Stomach (tissue), 9 donors: Measurements from ENCODE around the gene C11orf58. TPM values are rescaled to one million over a fixed set of nuclear protein-coding genes. Genes with fewer than 3 reads are reported as not detected.

Source experiments
- DNase-seq, 2 donors: peaks; one replicate each; pipeline versions ENCODE4 v3.0.0 to v3.0.0-alpha.2; 2013 to 2019
- H3K27ac ChIP-seq, 5 donors: fragments of 200-600 bp in 4 of 5; sonication (generic) in 4 of 5; one replicate each; pipeline ENCODE4 v1.5.1; 2013 to 2019; ENCODE audit warnings: mild to moderate bottlenecking in 1 of 5, moderate library complexity in 1 of 5
- H3K27me3 ChIP-seq, 3 donors: fragments of 200-600 bp; sonication (generic); one replicate each; pipeline ENCODE4 v1.5.1; 2017 to 2019; ENCODE audit warnings: mixed run types in 1 of 3
- H3K36me3 ChIP-seq, 4 donors: fragments of 200-600 bp; sonication (generic); 1 replicate in 3 of 4; 2 replicates in 1 of 4; pipeline ENCODE4 v1.5.1; 2016 to 2019
- H3K4me1 ChIP-seq, 4 donors: fragments of 200-600 bp; sonication (generic); one replicate each; pipeline ENCODE4 v1.5.1; 2016 to 2019
- H3K4me3 ChIP-seq, 4 donors: fragments of 200-600 bp; sonication (generic) in 3 of 4; one replicate each; pipeline ENCODE4 v1.5.1; 2016 to 2019; ENCODE audit warnings: mild to moderate bottlenecking in 1 of 4
- H3K9me3 ChIP-seq, 4 donors: fragments of 200-600 bp; sonication (generic); one replicate each; pipeline ENCODE4 v1.5.1; 2016 to 2019
- EP300 ChIP-seq: sonication (generic); formaldehyde crosslinking; IDR thresholded peaks from one replicate; pipeline ENCODE4 v1.6.1; 2017; ENCODE audit warnings: antibody characterized with exemption
- POLR2A ChIP-seq, 4 donors: fragments of 450-650 bp; IDR thresholded peaks; one replicate each; pipeline ENCODE4 v1.6.1; 2016; ENCODE audit warnings: antibody characterized with exemption in 4 of 4, control low read depth in 2 of 4, mild to moderate bottlenecking in 1 of 4, moderate library complexity in 1 of 4
- POLR2AphosphoS5 ChIP-seq, 3 donors: sonication (generic); formaldehyde crosslinking; IDR thresholded peaks; one replicate each; pipeline ENCODE4 v1.6.1; 2016; ENCODE audit warnings: antibody characterized with exemption in 3 of 3
- WGBS, 5 donors: extraction: QIAGEN DNeasy Blood & Tissue Kit in 3 of 5; methylation state at CpG; one replicate each; pipeline versions ENCODE4 v1.1.5 to v1.1.7; 2013 to 2018; 5-methylcytosine and 5-hydroxymethylcytosine counted together
- intact Hi-C: fragments of 100-400 bp; cut with DNase I; formaldehyde crosslinking; loops from one replicate; pipeline ENCODE4 v1.15.1; 2023; ENCODE audit warnings: low total_unique reads
- polyA plus RNA-seq, 3 donors: library from polyadenylated mRNA; stranded (reverse); fragments of 200-250 nt; gene quantifications; one replicate each; pipeline ENCODE4 v1.2.3, GENCODE V29; 2013
- total RNA-seq, 5 donors: library from RNA; depleted of rRNA; stranded (reverse); fragments of >200 nt; gene quantifications; one replicate each; pipeline versions ENCODE4 v1.1.0 to v1.2.3, GENCODE V29; 2014 to 2016
- TF ChIP-seq, protein P1 (sequence below), 7 experiments: fragments of 450-650 bp in 4 of 7; fragments of 200-600 bp in 3 of 7; sonication (generic) in 3 of 7; IDR thresholded peaks; one replicate each; pipeline ENCODE4 v1.5.1; 2016 to 2019; ENCODE audit warnings: antibody characterized with exemption in 7 of 7, control low read depth in 2 of 7, mild to moderate bottlenecking in 1 of 7
- donor health status: healthy with polysubstance abuse.
- donor health status: Bipolar disorder and iron deficiency.
- donor health status: healthy.

The C11orf58 gene
- total and polyA plus RNA-seq, 8 donors = 86.2 to 336 (median 132) TPM

- 87 to 96% (median 90%) methylated on average over 9 to 10 of the region's 10 CpGs for WGBS, 5 donors
- Histone ChIP-seq H3K9me3 (no peaks in the 10 kb centered on the region), H3K4me3 (no peak overlapping the region), H3K27ac (peak overlapping the region in 1 of 5 donors; percentile 79), H3K27me3 (no peaks in the 10 kb centered on the region), H3K4me1 (peaks cover 13 to 68% (median 27%) of the 10 kb centered on the region in 4 donors), H3K36me3 (peaks cover 6 to 59% (median 53%) of the 10 kb centered on the region in 4 donors)
- intact Hi-C loops = loop anchor here (10.0 kb wide), 1 partner anchor 265 kb away; no protein-coding TSS in a partner anchor
- DNase-seq = no peak
- TF ChIP-seq, protein P1, sequence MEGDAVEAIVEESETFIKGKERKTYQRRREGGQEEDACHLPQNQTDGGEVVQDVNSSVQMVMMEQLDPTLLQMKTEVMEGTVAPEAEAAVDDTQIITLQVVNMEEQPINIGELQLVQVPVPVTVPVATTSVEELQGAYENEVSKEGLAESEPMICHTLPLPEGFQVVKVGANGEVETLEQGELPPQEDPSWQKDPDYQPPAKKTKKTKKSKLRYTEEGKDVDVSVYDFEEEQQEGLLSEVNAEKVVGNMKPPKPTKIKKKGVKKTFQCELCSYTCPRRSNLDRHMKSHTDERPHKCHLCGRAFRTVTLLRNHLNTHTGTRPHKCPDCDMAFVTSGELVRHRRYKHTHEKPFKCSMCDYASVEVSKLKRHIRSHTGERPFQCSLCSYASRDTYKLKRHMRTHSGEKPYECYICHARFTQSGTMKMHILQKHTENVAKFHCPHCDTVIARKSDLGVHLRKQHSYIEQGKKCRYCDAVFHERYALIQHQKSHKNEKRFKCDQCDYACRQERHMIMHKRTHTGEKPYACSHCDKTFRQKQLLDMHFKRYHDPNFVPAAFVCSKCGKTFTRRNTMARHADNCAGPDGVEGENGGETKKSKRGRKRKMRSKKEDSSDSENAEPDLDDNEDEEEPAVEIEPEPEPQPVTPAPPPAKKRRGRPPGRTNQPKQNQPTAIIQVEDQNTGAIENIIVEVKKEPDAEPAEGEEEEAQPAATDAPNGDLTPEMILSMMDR (IDR thresholded peaks at IDR 0.05) = no peak
- TF ChIP-seq POLR2A (IDR thresholded peaks at IDR 0.05) (no peak), POLR2AphosphoS5 (IDR thresholded peaks at IDR 0.05) (no peak), EP300 (no peak)
Observed at GRCh38 chr11:16789560-16790485, 51.4 kb downstream of the C11orf58 start.

GRCh38 chr11:16790486-16791190, 52.2 kb downstream of the C11orf58 start:
- Histone ChIP-seq H3K27me3 (no peaks in the 10 kb centered on the region), H3K4me1 (peaks cover 13 to 61% (median 25%) of the 10 kb centered on the region in 4 donors), H3K36me3 (peaks cover 6 to 63% (median 56%) of the 10 kb centered on the region in 4 donors), H3K9me3 (no peaks in the 10 kb centered on the region), H3K4me3 (no peak overlapping the region), H3K27ac (peak overlapping the region; percentile 11 to 79 (median 57))
- TF ChIP-seq EP300 (no peak), POLR2A (IDR thresholded peaks at IDR 0.05) (no peak), POLR2AphosphoS5 (IDR thresholded peaks at IDR 0.05) (no peak)
- TF ChIP-seq, protein P1 (IDR thresholded peaks at IDR 0.05) = no peak
- DNase-seq = no peak
- intact Hi-C loops = loop anchor here (10.0 kb wide), 1 partner anchor 264 kb away; no protein-coding TSS in a partner anchor
- WGBS, 5 donors = 81 to 97% (median 86%) methylated on average over 12 to 16 of the region's 16 CpGs

DNA sequence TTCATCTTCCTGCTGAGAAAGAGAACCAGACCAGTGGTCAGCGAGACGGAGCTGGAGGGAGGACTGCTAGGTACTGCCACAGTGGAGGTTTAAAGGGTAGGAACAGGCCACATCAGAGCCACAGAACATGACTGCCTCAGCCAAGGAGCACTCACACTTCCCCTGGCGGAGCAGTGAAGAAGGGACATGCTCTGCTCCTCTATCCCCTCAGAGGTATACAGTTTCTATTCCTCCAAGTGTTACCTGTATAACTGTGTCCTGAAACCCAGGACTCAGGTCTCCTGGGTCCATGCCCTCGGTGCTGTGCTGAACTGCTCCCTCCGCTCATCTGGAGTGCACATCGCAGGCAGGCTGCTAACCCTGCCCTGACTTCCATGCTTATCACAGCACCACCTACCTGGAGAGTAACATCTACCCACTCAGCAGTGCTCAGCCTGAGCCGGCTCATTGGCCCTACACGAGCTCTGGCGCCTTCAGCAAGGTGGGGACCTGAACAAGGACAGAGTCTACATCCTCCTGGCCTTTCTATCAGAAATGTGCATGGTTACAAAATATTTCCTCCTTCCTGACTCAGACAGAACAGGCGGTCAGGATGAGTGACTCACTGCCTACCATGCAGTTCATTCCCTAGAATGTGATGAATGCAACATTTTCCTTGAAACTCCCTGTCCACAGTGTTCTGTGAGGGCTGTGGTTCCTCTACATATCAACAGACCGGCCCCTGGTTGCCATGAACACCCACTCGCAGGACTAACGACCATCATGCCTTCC, 52.9 kb downstream of the C11orf58 start:
- H3K4me3 ChIP-seq = no peak overlapping the region
- H3K9me3 ChIP-seq = no peaks in the 10 kb centered on the region
- H3K36me3 ChIP-seq = peaks cover 6 to 63% (median 59%) of the 10 kb centered on the region in 4 donors
- H3K27ac ChIP-seq = peak overlapping the region; percentile 11 to 79 (median 66)
- peaks cover 7 to 53% (median 18%) of the 10 kb centered on the region in 4 donors for H3K4me1 ChIP-seq
- WGBS, 5 donors = 62 to 78% (median 69%) methylated on average over 13 of the region's 13 CpGs
- no peaks in the 10 kb centered on the region for H3K27me3 ChIP-seq
- no peak for DNase-seq
- intact Hi-C loops = loop anchor here (10.0 kb wide), 1 partner anchor 263 kb away; no protein-coding TSS in a partner anchor
- TF ChIP-seq POLR2A (IDR thresholded peaks at IDR 0.05) = no peak
- peak in 2 of 3 donors; percentile 61 to 78 for TF ChIP-seq POLR2AphosphoS5 (IDR thresholded peaks at IDR 0.05)
- TF ChIP-seq EP300 = no peak
- TF ChIP-seq, protein P1 (IDR thresholded peaks at IDR 0.05) = no peak
